ENCODE data around the gene IL1RAPL2. TPM values are rescaled to one million over a fixed set of nuclear protein-coding genes. Genes with fewer than 3 reads are reported as not detected.

Gene IL1RAPL2
- total RNA-seq, 1 experiment from 2014 or later: not detected

- in situ Hi-C loops (cut with HindIII; ENCODE audit: low pct_unique_long_range_greater_than_20kb, low sequenced_read_pairs): no loop called here
- no TSS peak for BruUV-seq (replicated peaks)
- TF ChIP-seq POLR2AphosphoS5 (IDR thresholded peaks at IDR 0.05; ENCODE audit: low read depth, low read length): no peak
- TF ChIP-seq SIN3A (IDR thresholded peaks at IDR 0.05; ENCODE audit: borderline replicate concordance, insufficient read depth, low read depth, low read length): no peak
- TF ChIP-seq REST (IDR thresholded peaks at IDR 0.05; ENCODE audit: insufficient read depth in 1 of 2, low read depth in 2 of 2, low read length in 1 of 2): no peak
- no peak for TF ChIP-seq CTCF (IDR thresholded peaks at IDR 0.05)
- no peak for TF ChIP-seq TCF7L2 (IDR thresholded peaks at IDR 0.05; ENCODE audit: low read depth, low read length)
Observed at GRCh38 chrX:105773801-105774200, 1207.8 kb downstream of the IL1RAPL2 start.

DNA sequence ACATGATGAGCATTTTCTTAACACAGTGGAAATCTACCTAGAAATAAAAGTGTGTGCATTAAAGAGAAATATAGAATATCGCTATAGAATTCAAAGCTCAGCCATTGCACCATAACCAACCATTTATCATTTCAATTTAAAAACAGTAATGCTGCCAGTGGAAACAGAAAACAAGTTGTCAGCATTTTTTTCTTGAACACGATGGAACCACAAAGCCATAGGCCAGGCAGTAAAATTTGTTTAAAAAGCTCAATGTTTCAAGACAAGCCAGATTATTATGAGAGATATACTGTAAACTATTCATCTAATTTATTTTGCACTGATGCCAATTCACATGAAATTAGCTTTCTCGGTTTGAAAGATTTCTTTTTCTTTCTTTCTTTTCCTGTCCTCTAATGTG is 1209.7 kb downstream of the IL1RAPL2 start:
- H3K4me1 ChIP-seq (ENCODE audit: control insufficient read depth, insufficient read depth, low read length): no peaks in the 10 kb centered on the region

More at GRCh38 chrX:105773801-105774200, 1207.8 kb downstream of the IL1RAPL2 start:
- no peak overlapping the region for H3K27ac ChIP-seq (ENCODE audit: low read length)
- ATAC-seq (no peak), DNase-seq (ENCODE audit: low read depth, low spot score) (no peak)
- ChIA-PET CTCF (no interaction called here), POLR2A (no interaction called here)
- no peaks in the 10 kb centered on the region for H3K27me3 ChIP-seq (ENCODE audit: control insufficient read depth, insufficient read depth, low read length)
- no peaks in the 10 kb centered on the region for H3K36me3 ChIP-seq (ENCODE audit: control insufficient read depth, insufficient read depth, low read length)
- H3K4me1 ChIP-seq (ENCODE audit: control insufficient read depth, insufficient read depth, low read length): no peaks in the 10 kb centered on the region
- intact Hi-C loops (cut with micrococcal nuclease; ENCODE audit: unreplicated experiment): no loop called here
- H3K9me3 ChIP-seq (ENCODE audit: control insufficient read depth, insufficient read depth, low read depth, low read length): no peaks in the 10 kb centered on the region
- H3K4me3 ChIP-seq (ENCODE audit: low read depth in 2 of 2, low read length in 2 of 2): no peak overlapping the region

More for the DNA sequence above, 1209.7 kb downstream of the IL1RAPL2 start:
- no peak for TF ChIP-seq TCF7L2 (IDR thresholded peaks at IDR 0.05; ENCODE audit: low read depth, low read length)
- TF ChIP-seq POLR2AphosphoS5 (IDR thresholded peaks at IDR 0.05; ENCODE audit: low read depth, low read length): no peak
- no peak for TF ChIP-seq REST (IDR thresholded peaks at IDR 0.05; ENCODE audit: insufficient read depth in 1 of 2, low read depth in 2 of 2, low read length in 1 of 2)
- no peak for TF ChIP-seq CTCF (IDR thresholded peaks at IDR 0.05)
- TF ChIP-seq SIN3A (IDR thresholded peaks at IDR 0.05; ENCODE audit: borderline replicate concordance, insufficient read depth, low read depth, low read length): no peak
- H3K27me3 ChIP-seq (ENCODE audit: control insufficient read depth, insufficient read depth, low read length): no peaks in the 10 kb centered on the region
- no peaks in the 10 kb centered on the region for H3K9me3 ChIP-seq (ENCODE audit: control insufficient read depth, insufficient read depth, low read depth, low read length)
- no peak overlapping the region for H3K27ac ChIP-seq (ENCODE audit: low read length)
- no peak for ATAC-seq
- intact Hi-C loops (cut with micrococcal nuclease; ENCODE audit: unreplicated experiment): no loop called here
- CTCF ChIA-PET: no interaction called here
- BruUV-seq (replicated peaks): no TSS peak
- no peak for DNase-seq (ENCODE audit: low read depth, low spot score)
- H3K36me3 ChIP-seq (ENCODE audit: control insufficient read depth, insufficient read depth, low read length): no peaks in the 10 kb centered on the region
- POLR2A ChIA-PET: no interaction called here
- in situ Hi-C loops (cut with HindIII; ENCODE audit: low pct_unique_long_range_greater_than_20kb, low sequenced_read_pairs): no loop called here
- H3K4me3 ChIP-seq (ENCODE audit: low read depth in 2 of 2, low read length in 2 of 2): no peak overlapping the region
